ENCODE data around the gene CFAP69.

DNA sequence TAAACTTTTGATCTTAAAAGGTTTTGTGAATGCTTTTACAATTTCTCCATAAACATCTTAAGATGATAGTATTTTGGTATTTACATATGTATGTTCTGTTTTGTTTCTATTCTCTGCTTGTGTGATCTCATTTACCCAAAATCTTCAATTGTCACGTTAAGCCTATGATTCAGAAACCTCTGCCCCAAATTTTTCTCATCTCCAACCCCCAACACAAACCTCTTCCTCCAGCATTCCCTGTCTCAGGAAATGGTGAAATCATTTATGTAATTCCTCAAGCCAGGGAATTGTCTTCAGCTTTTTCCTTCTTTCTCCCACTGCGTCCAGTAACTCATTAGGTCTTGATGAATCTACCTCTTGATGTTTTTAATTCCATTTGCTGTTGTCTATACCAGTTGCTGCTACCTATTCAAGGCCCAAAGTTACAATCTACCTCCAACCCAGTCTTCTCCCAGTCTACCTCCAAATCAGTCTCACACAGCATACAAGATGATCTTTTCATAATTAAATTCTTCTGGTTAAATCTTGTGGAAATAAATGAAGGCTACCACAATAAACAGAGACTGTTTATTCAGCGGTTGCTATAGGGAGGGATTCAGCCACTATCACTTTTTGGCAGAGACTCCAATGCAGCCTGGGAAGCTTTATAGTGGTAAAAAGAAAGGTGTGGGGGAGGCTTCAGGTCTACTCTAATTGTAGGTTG is 5.8 kb downstream of the CFAP69 start:
- TF ChIP-seq ETV6 (conservative IDR thresholded peaks at IDR 0.05 in 1 of 2, IDR thresholded peaks at IDR 0.05 in 1 of 2; ENCODE audit: borderline replicate concordance in 1 of 2, low read depth in 1 of 2) = no peak
- TF ChIP-seq, protein P1, sequence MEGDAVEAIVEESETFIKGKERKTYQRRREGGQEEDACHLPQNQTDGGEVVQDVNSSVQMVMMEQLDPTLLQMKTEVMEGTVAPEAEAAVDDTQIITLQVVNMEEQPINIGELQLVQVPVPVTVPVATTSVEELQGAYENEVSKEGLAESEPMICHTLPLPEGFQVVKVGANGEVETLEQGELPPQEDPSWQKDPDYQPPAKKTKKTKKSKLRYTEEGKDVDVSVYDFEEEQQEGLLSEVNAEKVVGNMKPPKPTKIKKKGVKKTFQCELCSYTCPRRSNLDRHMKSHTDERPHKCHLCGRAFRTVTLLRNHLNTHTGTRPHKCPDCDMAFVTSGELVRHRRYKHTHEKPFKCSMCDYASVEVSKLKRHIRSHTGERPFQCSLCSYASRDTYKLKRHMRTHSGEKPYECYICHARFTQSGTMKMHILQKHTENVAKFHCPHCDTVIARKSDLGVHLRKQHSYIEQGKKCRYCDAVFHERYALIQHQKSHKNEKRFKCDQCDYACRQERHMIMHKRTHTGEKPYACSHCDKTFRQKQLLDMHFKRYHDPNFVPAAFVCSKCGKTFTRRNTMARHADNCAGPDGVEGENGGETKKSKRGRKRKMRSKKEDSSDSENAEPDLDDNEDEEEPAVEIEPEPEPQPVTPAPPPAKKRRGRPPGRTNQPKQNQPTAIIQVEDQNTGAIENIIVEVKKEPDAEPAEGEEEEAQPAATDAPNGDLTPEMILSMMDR (IDR thresholded peaks at IDR 0.05 in 2 of 3, conservative IDR thresholded peaks at IDR 0.05 in 1 of 3; ENCODE audit: control insufficient read depth in 2 of 3, extremely low read depth in 1 of 3, insufficient read depth in 1 of 3, low read depth in 3 of 3, low read length in 3 of 3) = no peak
- TF ChIP-seq BRCA1 (IDR thresholded peaks at IDR 0.05; ENCODE audit: low read depth, low read length) = no peak
- TF ChIP-seq EGR1 (IDR thresholded peaks at IDR 0.05; ENCODE audit: borderline replicate concordance in 1 of 2, low read depth in 2 of 2, low read length in 2 of 2) = no peak
- no peak for TF ChIP-seq EZH2 (IDR thresholded peaks at IDR 0.05; ENCODE audit: borderline replicate concordance, control insufficient read depth, low read depth, low read length)
- no peak for TF ChIP-seq ZNF384 (IDR thresholded peaks at IDR 0.05; ENCODE audit: borderline replicate concordance, low read depth, low read length)
- TF ChIP-seq SIN3A (IDR thresholded peaks at IDR 0.05; ENCODE audit: low read depth, low read length) = no peak
- TF ChIP-seq, protein P2, sequence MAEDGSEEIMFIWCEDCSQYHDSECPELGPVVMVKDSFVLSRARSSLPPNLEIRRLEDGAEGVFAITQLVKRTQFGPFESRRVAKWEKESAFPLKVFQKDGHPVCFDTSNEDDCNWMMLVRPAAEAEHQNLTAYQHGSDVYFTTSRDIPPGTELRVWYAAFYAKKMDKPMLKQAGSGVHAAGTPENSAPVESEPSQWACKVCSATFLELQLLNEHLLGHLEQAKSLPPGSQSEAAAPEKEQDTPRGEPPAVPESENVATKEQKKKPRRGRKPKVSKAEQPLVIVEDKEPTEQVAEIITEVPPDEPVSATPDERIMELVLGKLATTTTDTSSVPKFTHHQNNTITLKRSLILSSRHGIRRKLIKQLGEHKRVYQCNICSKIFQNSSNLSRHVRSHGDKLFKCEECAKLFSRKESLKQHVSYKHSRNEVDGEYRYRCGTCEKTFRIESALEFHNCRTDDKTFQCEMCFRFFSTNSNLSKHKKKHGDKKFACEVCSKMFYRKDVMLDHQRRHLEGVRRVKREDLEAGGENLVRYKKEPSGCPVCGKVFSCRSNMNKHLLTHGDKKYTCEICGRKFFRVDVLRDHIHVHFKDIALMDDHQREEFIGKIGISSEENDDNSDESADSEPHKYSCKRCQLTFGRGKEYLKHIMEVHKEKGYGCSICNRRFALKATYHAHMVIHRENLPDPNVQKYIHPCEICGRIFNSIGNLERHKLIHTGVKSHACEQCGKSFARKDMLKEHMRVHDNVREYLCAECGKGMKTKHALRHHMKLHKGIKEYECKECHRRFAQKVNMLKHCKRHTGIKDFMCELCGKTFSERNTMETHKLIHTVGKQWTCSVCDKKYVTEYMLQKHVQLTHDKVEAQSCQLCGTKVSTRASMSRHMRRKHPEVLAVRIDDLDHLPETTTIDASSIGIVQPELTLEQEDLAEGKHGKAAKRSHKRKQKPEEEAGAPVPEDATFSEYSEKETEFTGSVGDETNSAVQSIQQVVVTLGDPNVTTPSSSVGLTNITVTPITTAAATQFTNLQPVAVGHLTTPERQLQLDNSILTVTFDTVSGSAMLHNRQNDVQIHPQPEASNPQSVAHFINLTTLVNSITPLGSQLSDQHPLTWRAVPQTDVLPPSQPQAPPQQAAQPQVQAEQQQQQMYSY (CRISPR knock-in tag; IDR thresholded peaks at IDR 0.05) = no peak
- no peak for TF ChIP-seq RBBP5 (conservative IDR thresholded peaks at IDR 0.05)
- no peak for TF ChIP-seq NFYA (IDR thresholded peaks at IDR 0.05; ENCODE audit: borderline replicate concordance, low read depth, low read length)
- TF ChIP-seq CBX5 (IDR thresholded peaks at IDR 0.05; ENCODE audit: low read depth) = no peak

Data from GM12878 (cell line).